Lung (tissue), 12 donors: ENCODE data around the gene MRPL50. TPM values are rescaled to one million over a fixed set of nuclear protein-coding genes. Genes with fewer than 3 reads are reported as not detected.

Source experiments
- ATAC-seq: fragments of 200-7000 bp; cut with Tn5 transposase; one replicate; pipeline ENCODE4 v1.9.1; 2020; ENCODE audit warnings: moderate number of reproducible peaks; ENCODE audit not compliant: insufficient read depth, low FRiP score
- DNase-seq, 3 donors: peaks; one replicate each; pipeline ENCODE4 v3.0.0-alpha.2; 2013 to 2017
- H3K27ac ChIP-seq, 2 donors: one replicate each; pipeline ENCODE4 v1.5.1; 2013; ENCODE audit warnings: mild to moderate bottlenecking in 2 of 2, moderate library complexity in 2 of 2, control low read depth in 1 of 2, inconsistent platforms in 1 of 2, low read depth in 1 of 2, low read length in 1 of 2
- H3K27me3 ChIP-seq, 3 donors: one replicate each; pipeline ENCODE4 v1.5.1; 2013; ENCODE audit warnings: low read length in 2 of 3; ENCODE audit not compliant: control insufficient read depth in 3 of 3, insufficient read depth in 3 of 3
- H3K36me3 ChIP-seq, 4 donors: one replicate each; pipeline ENCODE4 v1.5.1; 2013; ENCODE audit warnings: low read length in 4 of 4, mild to moderate bottlenecking in 1 of 4, moderate library complexity in 1 of 4; ENCODE audit not compliant: control insufficient read depth in 4 of 4, insufficient read depth in 4 of 4
- H3K4me1 ChIP-seq, 5 donors: one replicate each; pipeline ENCODE4 v1.5.1; 2013; ENCODE audit warnings: low read length in 5 of 5, mild to moderate bottlenecking in 2 of 5, moderate library complexity in 1 of 5; ENCODE audit not compliant: control insufficient read depth in 5 of 5, insufficient read depth in 5 of 5
- H3K4me3 ChIP-seq: one replicate; pipeline ENCODE4 v1.5.1; 2013; ENCODE audit warnings: mild to moderate bottlenecking, control low read depth, moderate library complexity
- H3K9ac ChIP-seq, 2 donors: one replicate each; pipeline ENCODE4 v1.5.1; 2013; ENCODE audit warnings: low read length in 2 of 2, control low read depth in 1 of 2; ENCODE audit not compliant: insufficient read depth in 1 of 2
- H3K9me3 ChIP-seq, 4 donors: one replicate each; pipeline ENCODE4 v1.5.1; 2013; ENCODE audit warnings: low read length in 3 of 4, mild to moderate bottlenecking in 1 of 4, moderate library complexity in 1 of 4; ENCODE audit not compliant: control insufficient read depth in 4 of 4, insufficient read depth in 3 of 4
- whole genome bisulfite sequencing, 2 donors: extraction: QIAGEN DNeasy Blood & Tissue Kit; methylation state at CpG; one replicate each; pipeline ENCODE4 v1.1.7; 2013; 5-methylcytosine and 5-hydroxymethylcytosine counted together
- polyA plus RNA-seq, 2 donors: library from polyadenylated mRNA; stranded (reverse); fragments of 200-250 nt; gene quantifications; one replicate each; pipeline ENCODE4 v1.2.1, GENCODE V29; 2013
- total RNA-seq, 2 donors: library from RNA; depleted of rRNA in 1 of 2; stranded (reverse); fragments of >200 nt in 1 of 2; gene quantifications; one replicate each; pipeline ENCODE4 v1.2.1, GENCODE V29; 2014 to 2021
- TF ChIP-seq, protein P1 (sequence below): IDR thresholded peaks from 2 replicates; pipeline ENCODE4 v1.5.1; 2012; ENCODE audit warnings: mild to moderate bottlenecking; ENCODE audit errors: control extremely low read depth, extremely low read depth
- donor health status: control.
- donor health status: control.
- donor health status: Bipolar disorder and iron deficiency.
- donor health status: healthy.
- donor health status: DM: yes; HTN: yes; CAD: no.

Gene MRPL50
- total and polyA plus RNA-seq, 4 donors: 7.9 to 23.0 (median 8.8) TPM

DNA sequence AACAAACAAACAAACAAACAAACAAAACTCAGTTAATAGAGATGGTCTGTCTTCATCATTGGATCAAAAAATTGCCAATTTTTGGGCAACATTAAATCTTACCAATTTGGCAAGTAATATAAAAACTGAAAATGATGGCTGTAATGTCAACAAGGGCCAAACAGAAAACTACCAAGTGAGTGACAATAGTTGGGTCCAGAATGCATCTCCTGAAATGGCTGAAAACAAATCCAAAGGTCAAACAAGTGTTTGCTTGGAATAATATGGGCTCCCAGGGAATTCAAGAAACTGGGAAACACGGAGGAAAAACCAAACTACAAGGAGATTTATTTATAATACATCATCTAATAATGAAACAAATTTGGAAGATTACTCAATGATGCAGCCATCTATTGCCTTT, 38.7 kb downstream of the MRPL50 start:
- no peaks in the 10 kb centered on the region for H3K9me3 ChIP-seq
- WGBS, 2 donors: 75 to 84% methylated on average over 1 of the region's 1 CpG
- TF ChIP-seq, protein P1, sequence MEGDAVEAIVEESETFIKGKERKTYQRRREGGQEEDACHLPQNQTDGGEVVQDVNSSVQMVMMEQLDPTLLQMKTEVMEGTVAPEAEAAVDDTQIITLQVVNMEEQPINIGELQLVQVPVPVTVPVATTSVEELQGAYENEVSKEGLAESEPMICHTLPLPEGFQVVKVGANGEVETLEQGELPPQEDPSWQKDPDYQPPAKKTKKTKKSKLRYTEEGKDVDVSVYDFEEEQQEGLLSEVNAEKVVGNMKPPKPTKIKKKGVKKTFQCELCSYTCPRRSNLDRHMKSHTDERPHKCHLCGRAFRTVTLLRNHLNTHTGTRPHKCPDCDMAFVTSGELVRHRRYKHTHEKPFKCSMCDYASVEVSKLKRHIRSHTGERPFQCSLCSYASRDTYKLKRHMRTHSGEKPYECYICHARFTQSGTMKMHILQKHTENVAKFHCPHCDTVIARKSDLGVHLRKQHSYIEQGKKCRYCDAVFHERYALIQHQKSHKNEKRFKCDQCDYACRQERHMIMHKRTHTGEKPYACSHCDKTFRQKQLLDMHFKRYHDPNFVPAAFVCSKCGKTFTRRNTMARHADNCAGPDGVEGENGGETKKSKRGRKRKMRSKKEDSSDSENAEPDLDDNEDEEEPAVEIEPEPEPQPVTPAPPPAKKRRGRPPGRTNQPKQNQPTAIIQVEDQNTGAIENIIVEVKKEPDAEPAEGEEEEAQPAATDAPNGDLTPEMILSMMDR: no peak
- H3K27me3 ChIP-seq: no peaks in the 10 kb centered on the region
- H3K27ac ChIP-seq: no peak overlapping the region
- no peaks in the 10 kb centered on the region for H3K4me1 ChIP-seq
- H3K9ac ChIP-seq: no peak overlapping the region
- no peak overlapping the region for H3K4me3 ChIP-seq
- no peak for ATAC-seq
- no peak for DNase-seq
- H3K36me3 ChIP-seq: no peaks in the 10 kb centered on the region

DNA sequence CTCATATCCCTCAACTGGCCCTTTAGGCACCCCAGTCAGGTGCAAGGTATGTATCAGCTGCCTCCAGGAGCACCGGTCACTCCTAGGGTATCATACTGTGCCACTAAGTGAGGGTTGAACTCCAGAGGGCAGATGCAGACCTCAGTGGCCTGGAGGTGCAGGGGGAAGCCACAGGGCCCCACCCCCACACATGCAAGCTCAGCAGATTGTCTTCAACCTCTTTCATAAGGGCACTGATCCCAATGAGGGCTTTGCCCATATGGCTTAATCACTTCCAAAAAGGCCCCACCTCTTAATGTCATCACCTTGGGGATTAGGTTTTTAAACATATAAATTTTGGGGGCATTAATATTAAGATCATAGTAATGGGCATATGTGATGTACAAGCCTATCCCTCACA, 41.8 kb downstream of the MRPL50 start:
- no peak overlapping the region for H3K27ac ChIP-seq
- WGBS, 2 donors: 33 to 46% methylated on average over 1 of the region's 1 CpG
- H3K9me3 ChIP-seq: no peaks in the 10 kb centered on the region
- H3K36me3 ChIP-seq: no peaks in the 10 kb centered on the region
- DNase-seq: no peak
- H3K4me1 ChIP-seq: no peaks in the 10 kb centered on the region
- no peak overlapping the region for H3K4me3 ChIP-seq
- H3K9ac ChIP-seq: no peak overlapping the region
- TF ChIP-seq, protein P1: no peak
- no peak for ATAC-seq
- H3K27me3 ChIP-seq: no peaks in the 10 kb centered on the region

DNA sequence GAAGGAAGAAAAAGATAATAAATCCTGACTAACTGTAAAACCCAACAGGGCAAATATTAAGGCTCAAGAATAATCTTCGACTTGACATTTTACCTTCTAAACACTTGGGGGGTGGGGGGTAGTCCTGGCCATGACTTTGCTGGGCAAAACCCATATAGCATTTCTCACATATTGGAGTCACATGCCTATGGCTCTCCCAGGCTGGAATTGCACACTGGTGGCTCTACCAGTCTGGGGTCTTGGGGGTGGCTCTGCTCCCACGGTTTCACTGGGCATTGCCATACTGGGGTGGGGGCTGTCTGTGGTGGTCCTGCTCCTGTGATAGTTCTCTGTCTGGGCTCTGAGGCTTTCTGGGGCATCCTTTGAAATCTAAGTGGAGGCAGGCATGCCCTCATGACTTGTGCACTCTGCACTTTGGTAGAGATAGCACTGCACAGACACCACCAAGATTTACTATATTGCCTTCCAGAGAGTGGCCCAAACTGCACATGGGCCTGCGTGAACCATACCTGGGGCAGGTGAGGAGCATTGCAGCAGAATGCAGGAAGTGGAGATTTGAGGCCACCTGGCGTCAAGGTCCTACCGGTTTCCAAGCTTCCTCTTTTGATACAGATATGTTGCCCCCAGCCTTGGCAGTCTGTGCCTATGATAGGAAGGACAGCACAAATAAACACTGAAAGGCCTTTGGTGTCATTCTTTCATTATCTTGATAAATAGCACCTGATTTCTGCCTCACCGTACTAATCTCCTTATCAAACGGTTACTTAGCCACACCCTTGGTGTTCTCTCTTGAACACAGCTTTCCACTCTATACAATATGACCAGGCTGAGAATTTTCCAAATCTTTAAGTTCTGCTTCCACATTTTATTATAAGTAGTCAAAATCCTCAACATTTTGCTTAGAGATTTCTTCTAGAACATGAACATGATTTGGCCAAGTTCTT, 43.4 kb downstream of the MRPL50 start:
- no peak overlapping the region for H3K9ac ChIP-seq
- ATAC-seq (no peak), DNase-seq (no peak)
- H3K4me3 ChIP-seq: no peak overlapping the region
- 68 to 73% methylated on average over 7 of the region's 7 CpGs for WGBS, 2 donors
- TF ChIP-seq, protein P1: no peak
- no peaks in the 10 kb centered on the region for H3K27me3 ChIP-seq
- no peaks in the 10 kb centered on the region for H3K4me1 ChIP-seq
- no peaks in the 10 kb centered on the region for H3K36me3 ChIP-seq
- H3K9me3 ChIP-seq: no peaks in the 10 kb centered on the region
- no peak overlapping the region for H3K27ac ChIP-seq
